NCI-H82 treated with DMSO at 0.1 percent for 48 hours (cell line): Measurements from ENCODE around the gene AIF1.
A peak's percentile ranks its signal among the peaks of the same experiment; 100 is the strongest.

Source experiments
- DNase-seq: peaks from one replicate; lab custom pipeline; 2025; ENCODE audit not compliant: unreplicated experiment; lab: John Stamatoyannopoulos, UW

AIF1 gene

DNA sequence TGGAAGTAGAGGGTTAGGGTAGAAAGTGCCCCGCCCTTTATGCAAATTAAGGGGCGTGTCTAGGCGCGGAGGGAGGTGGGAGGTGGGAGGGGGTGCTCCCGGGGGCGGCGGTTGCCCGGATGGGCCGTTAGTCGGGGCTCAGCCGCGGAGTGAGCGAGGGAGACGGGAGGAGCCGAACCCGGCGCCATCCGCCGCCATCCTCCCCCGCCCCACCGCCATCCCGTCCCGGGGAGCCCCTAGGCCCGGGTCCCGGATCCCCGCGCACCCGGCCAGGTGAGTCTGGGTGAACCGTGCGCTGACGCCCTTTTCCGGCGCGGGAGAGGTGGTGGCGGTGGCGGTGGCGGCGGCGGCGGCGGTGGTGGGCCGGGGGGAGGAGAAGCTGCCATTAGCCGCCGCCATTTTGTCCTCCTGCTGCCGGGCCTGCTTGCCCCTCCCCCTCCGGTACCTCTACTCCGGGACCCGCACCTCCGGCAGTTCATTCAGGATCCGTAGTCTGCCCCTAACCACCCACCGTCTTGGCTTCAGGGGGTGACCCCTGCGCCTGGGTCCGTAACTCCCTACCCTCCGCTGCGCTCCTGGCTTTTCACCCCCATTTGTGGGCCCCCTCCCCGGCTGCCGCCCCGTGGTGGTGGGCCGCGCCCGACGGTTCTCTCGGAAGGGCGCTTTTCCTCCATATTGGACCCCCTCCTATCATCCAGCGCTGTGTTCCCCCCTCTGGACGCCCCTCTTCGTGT is 5.7 kb downstream of the AIF1 start, which contains the start of gene PRRC2A:
PRRC2A (plus strand) TSS at position 130 of the 734 bp plus-strand sequence. CDS start 2,075 bp downstream, outside the sequence.
- peak; percentile 70 for DNase-seq

- DNase-seq, result no peak
Measured at GRCh38 chr6:31621320-31621939, 6.4 kb downstream of the AIF1 start.

- no peak for DNase-seq
Measured at GRCh38 chr6:31621991-31622390, 7.0 kb downstream of the AIF1 start.

GRCh38 chr6:31622684-31623091 is 7.7 kb downstream of the AIF1 start:
- no peak for DNase-seq

GRCh38 chr6:31624070-31624469 is 9.0 kb downstream of the AIF1 start:
- DNase-seq, result no peak

DNA sequence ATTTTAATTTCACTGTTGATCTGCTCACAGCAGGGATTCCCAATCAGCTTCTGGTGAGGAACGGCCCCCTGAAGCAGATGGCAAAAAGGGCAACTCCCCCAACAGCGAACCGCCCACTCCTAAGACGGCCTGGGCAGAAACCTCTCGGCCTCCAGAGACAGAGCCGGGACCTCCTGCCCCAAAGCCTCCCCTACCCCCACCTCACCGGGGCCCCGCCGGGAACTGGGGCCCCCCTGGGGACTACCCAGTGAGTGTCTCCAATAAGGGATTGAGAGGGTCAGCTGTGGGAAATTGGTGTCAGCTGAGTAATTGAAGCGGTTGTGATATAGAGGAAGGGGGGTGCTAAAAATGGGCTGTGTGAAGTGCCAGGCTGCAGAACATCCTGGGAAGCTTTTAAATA is 11.9 kb downstream of the AIF1 start:
- no peak for DNase-seq

- no peak for DNase-seq
Measured at GRCh38 chr6:31627690-31628287, 12.8 kb downstream of the AIF1 start.

DNA sequence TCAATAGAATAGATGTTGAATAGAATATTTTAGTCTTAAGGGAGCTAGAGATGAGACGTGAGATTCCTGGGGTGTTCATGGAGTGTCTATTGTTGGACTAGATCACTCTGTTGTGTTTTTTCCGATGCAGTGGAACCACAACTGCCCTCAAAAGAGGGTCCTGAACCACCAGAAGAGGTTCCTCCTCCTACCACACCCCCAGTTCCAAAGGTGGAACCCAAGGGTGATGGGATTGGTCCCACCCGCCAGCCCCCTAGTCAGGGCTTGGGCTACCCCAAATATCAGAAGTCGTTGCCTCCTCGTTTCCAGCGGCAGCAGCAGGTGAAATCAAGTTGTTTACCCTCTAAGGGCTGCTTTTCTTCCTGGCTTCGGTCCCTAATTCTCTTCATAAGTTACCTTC is 14.0 kb downstream of the AIF1 start:
- no peak for DNase-seq

GRCh38 chr6:31630177-31630934 is 15.3 kb downstream of the AIF1 start:
- DNase-seq, result no peak

- DNase-seq, result no peak
Measured at GRCh38 chr6:31631209-31631608, 16.2 kb downstream of the AIF1 start.

GRCh38 chr6:31631681-31632278 is 16.7 kb downstream of the AIF1 start:
- DNase-seq, result no peak

GRCh38 chr6:31632279-31632946 is 17.4 kb downstream of the AIF1 start:
- no peak for DNase-seq

DNA sequence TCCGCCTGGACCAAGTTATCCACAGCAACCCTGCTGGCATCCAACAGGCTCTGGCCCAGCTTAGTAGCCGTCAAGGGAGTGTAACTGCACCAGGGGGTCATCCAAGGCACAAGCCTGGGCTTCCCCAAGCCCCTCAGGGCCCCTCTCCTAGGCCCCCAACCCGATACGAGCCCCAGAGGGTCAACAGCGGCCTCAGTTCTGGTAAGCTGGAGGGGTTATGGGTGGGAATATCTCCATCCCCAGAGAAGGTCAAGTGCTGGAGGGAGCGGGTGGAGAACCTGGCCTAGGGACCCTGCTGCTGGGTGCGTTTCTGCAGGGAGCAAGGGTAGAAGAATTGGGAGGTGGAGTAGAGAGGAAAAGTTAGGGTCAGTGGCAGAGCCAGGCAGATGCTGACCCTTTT is 18.4 kb downstream of the AIF1 start:
- no peak for DNase-seq

DNA sequence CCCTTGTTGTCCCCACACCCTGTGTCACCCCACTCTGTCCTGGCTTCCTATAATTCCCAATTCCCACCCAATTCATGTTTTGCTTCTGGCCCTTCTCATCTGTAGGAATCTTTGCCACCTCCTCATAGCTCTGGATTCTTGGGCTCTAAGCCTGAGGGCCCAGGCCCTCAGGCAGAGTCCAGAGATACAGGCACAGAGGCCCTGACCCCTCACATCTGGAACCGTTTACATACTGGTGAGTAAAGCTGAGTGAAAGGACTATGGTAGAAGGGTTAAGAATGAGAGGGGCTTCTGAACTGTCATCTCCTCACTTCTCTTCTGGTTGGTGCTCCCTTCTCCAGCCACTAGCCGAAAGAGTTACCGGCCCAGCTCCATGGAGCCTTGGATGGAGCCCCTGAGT is 19.1 kb downstream of the AIF1 start:
- no peak for DNase-seq

DNA sequence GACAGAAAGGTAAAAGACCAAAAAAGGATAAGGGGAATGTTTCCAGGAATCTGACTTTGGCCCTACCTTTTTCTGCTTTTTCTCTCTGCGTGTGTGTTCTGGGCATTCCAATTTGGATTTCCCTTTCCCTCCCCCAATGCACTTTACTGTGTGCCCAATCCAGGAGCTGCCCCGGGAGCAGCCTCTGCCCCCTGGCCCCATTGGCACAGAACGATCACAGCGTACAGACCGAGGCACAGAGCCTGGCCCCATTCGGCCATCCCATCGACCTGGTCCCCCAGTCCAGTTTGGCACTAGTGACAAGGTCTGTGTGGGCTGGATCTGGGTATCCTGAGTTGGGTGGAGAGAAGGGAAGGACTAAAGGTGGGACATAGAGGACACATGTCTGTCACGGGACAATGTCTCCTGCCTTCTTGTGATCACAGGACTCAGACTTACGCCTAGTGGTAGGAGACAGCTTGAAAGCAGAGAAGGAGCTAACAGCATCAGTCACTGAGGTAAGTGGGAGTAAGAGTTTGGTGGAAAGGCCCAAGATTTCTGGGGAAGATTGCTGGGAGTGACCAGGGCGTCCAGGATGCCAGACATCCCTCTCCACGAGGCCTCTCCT is 20.0 kb downstream of the AIF1 start:
- DNase-seq, result no peak

- no peak for DNase-seq
Measured at GRCh38 chr6:31636698-31637596, 21.9 kb downstream of the AIF1 start.

GRCh38 chr6:31639043-31639442 is 24.0 kb downstream of the AIF1 start:
- no peak for DNase-seq

DNA sequence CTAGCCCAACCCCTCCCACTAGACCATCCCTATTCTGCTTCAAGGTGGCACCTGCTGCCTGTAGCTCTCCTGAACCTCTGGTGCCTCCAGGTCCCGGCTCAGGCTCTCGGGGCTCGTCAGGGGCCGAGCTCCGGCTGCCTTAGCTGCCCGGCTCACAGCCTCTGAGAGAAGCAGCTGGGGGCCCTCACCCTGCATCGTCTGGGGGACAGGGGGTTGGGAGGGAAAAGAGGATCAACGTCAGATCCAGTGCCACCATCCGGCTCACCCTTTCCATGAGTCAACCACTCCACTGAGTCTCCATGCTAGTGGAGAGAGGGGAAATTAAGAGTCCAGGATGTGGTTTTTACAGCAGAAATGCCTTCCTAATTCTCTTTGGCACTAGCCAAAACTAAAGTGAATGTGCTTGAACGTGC is 24.4 kb downstream of the AIF1 start:
- no peak for DNase-seq

DNA sequence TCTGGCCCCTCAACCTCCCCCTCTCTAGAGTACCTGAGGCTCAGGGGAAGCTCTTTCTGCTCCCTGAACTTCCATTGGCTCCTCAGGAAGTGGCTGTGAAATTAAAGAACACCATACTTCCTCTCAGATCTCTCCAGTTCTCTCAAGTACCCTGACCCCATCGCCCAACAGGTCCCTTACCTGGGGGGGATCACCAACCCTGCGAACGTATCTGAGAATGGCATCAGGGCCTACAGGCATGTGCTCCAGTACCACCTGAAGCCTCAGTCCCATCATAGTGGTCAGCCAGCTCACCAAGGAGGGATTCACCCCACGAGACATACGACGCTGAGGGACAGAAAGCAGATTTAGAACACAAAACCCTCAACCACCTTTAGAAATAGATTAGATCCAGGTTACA is 25.6 kb downstream of the AIF1 start:
- no peak for DNase-seq
